ENCODE results near the gene U2AF2. TPM values are rescaled to one million over a fixed set of nuclear protein-coding genes. Genes with fewer than 3 reads are reported as not detected.

Gene U2AF2
- total RNA-seq, 1 donor from 2014 or later = 275 TPM

- Mint-ChIP-seq H3K36me3 (ENCODE audit: insufficient read depth) (peaks cover 9% of the 10 kb centered on the region), H3K27me3 (no peaks in the 10 kb centered on the region), H3K27ac (no peak overlapping the region), H3K9me3 (ENCODE audit: low read depth) (no peaks in the 10 kb centered on the region), H3K4me1 (ENCODE audit: low read depth) (no peaks in the 10 kb centered on the region), H3K4me3 (ENCODE audit: low read depth) (no peak overlapping the region)
- no peak for TF ChIP-seq CTCF (IDR thresholded peaks at IDR 0.05; ENCODE audit: unreplicated experiment)
- no peak for DNase-seq (ENCODE audit: low spot score, unreplicated experiment)
These were observed 36.4 kb upstream of the U2AF2 start for GRCh38 chr19:55618426-55618825.

GRCh38 chr19:55619286-55619685 is 35.5 kb upstream of the U2AF2 start:
- Mint-ChIP-seq H3K27me3 (no peaks in the 10 kb centered on the region), H3K27ac (no peak overlapping the region), H3K9me3 (ENCODE audit: low read depth) (no peaks in the 10 kb centered on the region), H3K4me3 (ENCODE audit: low read depth) (no peak overlapping the region), H3K4me1 (ENCODE audit: low read depth) (peaks cover 4% of the 10 kb centered on the region), H3K36me3 (ENCODE audit: insufficient read depth) (peaks cover 12% of the 10 kb centered on the region)
- no peak for TF ChIP-seq CTCF (IDR thresholded peaks at IDR 0.05; ENCODE audit: unreplicated experiment)
- DNase-seq (ENCODE audit: low spot score, unreplicated experiment) = no peak

GRCh38 chr19:55620410-55621204 is 34.2 kb upstream of the U2AF2 start:
- H3K4me1 Mint-ChIP-seq (ENCODE audit: low read depth) = peaks cover 9% of the 10 kb centered on the region
- no peaks in the 10 kb centered on the region for H3K9me3 Mint-ChIP-seq (ENCODE audit: low read depth)
- TF ChIP-seq CTCF (IDR thresholded peaks at IDR 0.05; ENCODE audit: unreplicated experiment) = no peak
- no peak for DNase-seq (ENCODE audit: low spot score, unreplicated experiment)
- no peaks in the 10 kb centered on the region for H3K27me3 Mint-ChIP-seq
- H3K36me3 Mint-ChIP-seq (ENCODE audit: insufficient read depth) = peaks cover 10% of the 10 kb centered on the region
- no peak overlapping the region for H3K4me3 Mint-ChIP-seq (ENCODE audit: low read depth)
- peak overlapping the region; percentile 59 for H3K27ac Mint-ChIP-seq

- H3K4me3 Mint-ChIP-seq (ENCODE audit: low read depth) = no peak overlapping the region
- H3K27ac Mint-ChIP-seq = no peak overlapping the region
- TF ChIP-seq CTCF (IDR thresholded peaks at IDR 0.05; ENCODE audit: unreplicated experiment) = no peak
- no peaks in the 10 kb centered on the region for H3K9me3 Mint-ChIP-seq (ENCODE audit: low read depth)
- H3K27me3 Mint-ChIP-seq = no peaks in the 10 kb centered on the region
- peaks cover 9% of the 10 kb centered on the region for H3K4me1 Mint-ChIP-seq (ENCODE audit: low read depth)
- no peak for DNase-seq (ENCODE audit: low spot score, unreplicated experiment)
- H3K36me3 Mint-ChIP-seq (ENCODE audit: insufficient read depth) = peaks cover 10% of the 10 kb centered on the region
These were observed 33.6 kb upstream of the U2AF2 start for GRCh38 chr19:55621205-55621672.

- no peaks in the 10 kb centered on the region for H3K9me3 Mint-ChIP-seq (ENCODE audit: low read depth)
- H3K4me1 Mint-ChIP-seq (ENCODE audit: low read depth) = peaks cover 9% of the 10 kb centered on the region
- no peak for DNase-seq (ENCODE audit: low spot score, unreplicated experiment)
- TF ChIP-seq CTCF (IDR thresholded peaks at IDR 0.05; ENCODE audit: unreplicated experiment) = no peak
- H3K27me3 Mint-ChIP-seq = no peaks in the 10 kb centered on the region
- H3K27ac Mint-ChIP-seq = no peak overlapping the region
- H3K36me3 Mint-ChIP-seq (ENCODE audit: insufficient read depth) = peaks cover 9% of the 10 kb centered on the region
- no peak overlapping the region for H3K4me3 Mint-ChIP-seq (ENCODE audit: low read depth)
These were observed 33.1 kb upstream of the U2AF2 start for GRCh38 chr19:55621673-55622231.

Data from progenitor cell of endocrine pancreas (in vitro differentiated cells).